HCT116 (cell line): Measurements from ENCODE around the gene OBP2B. TPM values are rescaled to one million over a fixed set of nuclear protein-coding genes. Genes with fewer than 3 reads are reported as not detected.

ENCODE experiments used
- ATAC-seq: fragments of 200-7000 bp; cut with Tn5 transposase; 2 replicates; pipeline ENCODE4 v1.9.1; 2020; ENCODE audit warnings: mild to moderate bottlenecking, moderate library complexity
- BruUV-seq: library from RNA; stranded (reverse); fragments of 400-500 nt; replicated peaks from 2 replicates; lab custom pipeline; 2021; lab: Mats Ljungman, UMichigan
- CTCF ChIA-PET: fragments of 300-600 bp; sonication (Branson Sonifier 250); formaldehyde crosslinking; loops from one replicate; lab custom pipeline; 2021; ENCODE audit warnings: antibody characterized with exemption; lab: Charles Lee
- POLR2A ChIA-PET: fragments of 300-600, 350-600 bp; sonication (Branson Sonifier 250); formaldehyde crosslinking; loops from one replicate; lab custom pipeline; 2021; ENCODE audit warnings: antibody characterized with exemption; lab: Charles Lee
- RAD21 ChIA-PET, 2 experiments: fragments of 300-600 bp; sonication (Branson Sonifier 250); formaldehyde crosslinking; loops; one replicate each; lab custom pipeline; 2023; ENCODE audit warnings: low total read pairs in 2 of 2; ENCODE audit not compliant: uncharacterized antibody in 2 of 2, unreplicated experiment in 2 of 2, low non-redundant PET in 1 of 2; lab: Charles Lee
- DNase-seq: peaks from one replicate; pipeline ENCODE4 v3.0.0-alpha.2; 2010; ENCODE audit warnings: low read depth, low spot score
- H2AFZ ChIP-seq: fragments of 200-600 bp; shearing (Covaris generic), sonication (generic); 2 replicates; pipeline ENCODE4 v1.6.1; 2017; ENCODE audit warnings: low read depth, mixed run types, mixed read lengths, antibody characterized with exemption, low read length; ENCODE audit not compliant: poor library complexity, severe bottlenecking
- H3K27ac ChIP-seq: 2 replicates; pipeline ENCODE4 v1.5.1; 2012; ENCODE audit warnings: low read depth, low read length
- H3K27me3 ChIP-seq: fragments of 200-600 bp; sonication (generic); 2 replicates; pipeline ENCODE4 v1.6.1; 2016; ENCODE audit warnings: mixed run types, low read length, mixed read lengths; ENCODE audit not compliant: insufficient read depth
- H3K36me3 ChIP-seq, 2 experiments: fragments of 200-500 bp in 1 of 2; fragments of 200-600 bp in 1 of 2; sonication (Bioruptor generic) in 1 of 2; sonication (generic) in 1 of 2; 2 replicates each; pipeline versions ENCODE4 v1.5.1 to v1.6.1; 2014 to 2016; ENCODE audit warnings: low read length in 2 of 2, inconsistent platforms in 1 of 2, mixed read lengths in 1 of 2, mixed run types in 1 of 2; ENCODE audit not compliant: insufficient read depth in 2 of 2, control insufficient read depth in 1 of 2
- H3K4me1 ChIP-seq, 2 experiments: fragments of 200-600 bp in 1 of 2; sonication (generic) in 1 of 2; 2 replicates each; pipeline versions ENCODE4 v1.5.1 to v1.6.1; 2012 to 2017; ENCODE audit warnings: low read length in 2 of 2, inconsistent platforms in 1 of 2, mild to moderate bottlenecking in 1 of 2, mixed read lengths in 1 of 2, mixed run types in 1 of 2, moderate library complexity in 1 of 2; ENCODE audit not compliant: insufficient read depth in 2 of 2, control insufficient read depth in 1 of 2
- H3K4me2 ChIP-seq: fragments of 200-600 bp; sonication (generic); 2 replicates; pipeline ENCODE4 v1.6.1; 2017; ENCODE audit warnings: mixed run types, low read length, mixed read lengths
- H3K4me3 ChIP-seq, 2 experiments: fragments of 200-600 bp in 1 of 2; sonication (generic) in 1 of 2; replicated peaks in 1 of 2; 2 replicates each; pipeline ENCODE4 v1.5.1; 2011 to 2016; ENCODE audit warnings: low read length in 2 of 2, control low read depth in 1 of 2, low read depth in 1 of 2, mild to moderate bottlenecking in 1 of 2, mixed read lengths in 1 of 2, mixed run types in 1 of 2
- H3K79me2 ChIP-seq: fragments of 200-600 bp; sonication (generic); 2 replicates; pipeline ENCODE4 v1.6.1; 2017; ENCODE audit warnings: mild to moderate bottlenecking, mixed run types, low read length, moderate library complexity, mixed read lengths; ENCODE audit not compliant: insufficient read depth
- H3K9ac ChIP-seq: fragments of 200-600 bp; sonication (generic); 2 replicates; pipeline ENCODE4 v1.6.1; 2016; ENCODE audit warnings: low read length, mixed read lengths
- H3K9me2 ChIP-seq: fragments of 200-600 bp; sonication (generic), shearing (Covaris generic); 2 replicates; pipeline ENCODE4 v1.6.1; 2017; ENCODE audit warnings: mixed run types, mild to moderate bottlenecking, moderate library complexity; ENCODE audit not compliant: insufficient read depth
- H3K9me3 ChIP-seq, 2 experiments: fragments of 200-500 bp in 1 of 2; fragments of 200-600 bp in 1 of 2; sonication (Bioruptor generic) in 1 of 2; sonication (generic) in 1 of 2; 2 replicates each; pipeline ENCODE4 v1.6.1; 2014 to 2017; ENCODE audit warnings: low read length in 2 of 2, mixed read lengths in 2 of 2, inconsistent platforms in 1 of 2, low read depth in 1 of 2, mild to moderate bottlenecking in 1 of 2, mixed run types in 1 of 2, moderate library complexity in 1 of 2; ENCODE audit not compliant: control insufficient read depth in 1 of 2, insufficient read depth in 1 of 2
- H4K20me1 ChIP-seq: fragments of 200-600 bp; sonication (generic), shearing (Covaris generic); 2 replicates; pipeline ENCODE4 v1.6.1; 2017; ENCODE audit warnings: mixed run types, mild to moderate bottlenecking, moderate library complexity; ENCODE audit not compliant: insufficient read depth
- CBX3 ChIP-seq: IDR thresholded peaks from 2 replicates; pipeline ENCODE4 v1.6.1; 2012; ENCODE audit warnings: low read depth
- CEBPB ChIP-seq: IDR thresholded peaks from 2 replicates; pipeline ENCODE4 v1.6.1; 2012; ENCODE audit warnings: low read depth
- CTCF ChIP-seq, 3 experiments: fragments of 200-600 bp in 1 of 3; sonication (generic) in 1 of 3; IDR thresholded peaks in 2 of 3; conservative IDR thresholded peaks in 1 of 3; 2 replicates each; pipeline ENCODE4 v1.5.1; 2012 to 2017; ENCODE audit warnings: low read depth in 2 of 3, low read length in 2 of 3, antibody characterized with exemption in 1 of 3, borderline replicate concordance in 1 of 3, control low read depth in 1 of 3, mild to moderate bottlenecking in 1 of 3, mixed read lengths in 1 of 3, mixed run types in 1 of 3, moderate library complexity in 1 of 3; ENCODE audit not compliant: insufficient read depth in 1 of 3
- EZH2 ChIP-seq: fragments of 200-600 bp; sonication (generic); IDR thresholded peaks from 2 replicates; pipeline ENCODE4 v1.6.1; 2017; ENCODE audit warnings: antibody characterized with exemption, mixed run types
- EZH2phosphoT487 ChIP-seq: fragments of 200-600 bp; IDR thresholded peaks from 2 replicates; pipeline ENCODE4 v1.6.1; 2018; ENCODE audit warnings: antibody characterized with exemption, borderline replicate concordance
- JUND ChIP-seq: IDR thresholded peaks from 2 replicates; pipeline ENCODE4 v1.6.1; 2012
- MAX ChIP-seq: IDR thresholded peaks from 2 replicates; pipeline ENCODE4 v1.6.1; 2012
- POLR2AphosphoS5 ChIP-seq: IDR thresholded peaks from 2 replicates; pipeline ENCODE4 v1.6.1; 2011; ENCODE audit warnings: mild to moderate bottlenecking, low read depth, low read length, moderate library complexity
- REST ChIP-seq: IDR thresholded peaks from 2 replicates; pipeline ENCODE4 v1.6.1; 2012; ENCODE audit warnings: low read depth
- SIN3A ChIP-seq: IDR thresholded peaks from 2 replicates; pipeline ENCODE4 v1.6.1; 2012; ENCODE audit warnings: low read depth
- TCF7L2 ChIP-seq: IDR thresholded peaks from 2 replicates; pipeline ENCODE4 v1.7.0; 2011; ENCODE audit warnings: borderline replicate concordance, inconsistent platforms; ENCODE audit not compliant: insufficient read depth, insufficient read length; ENCODE audit errors: extremely low read depth
- ZFX ChIP-seq: fragments of 450-650 bp; IDR thresholded peaks from 2 replicates; pipeline ENCODE4 v1.6.1; 2017
- ZNF274 ChIP-seq: fragments of 200-500 bp; sonication (Bioruptor generic); IDR thresholded peaks from 2 replicates; pipeline ENCODE4 v1.6.1; 2014; ENCODE audit warnings: mild to moderate bottlenecking, low read depth, low read length, inconsistent platforms
- intact Hi-C: fragments of 100-400 bp; cut with micrococcal nuclease; formaldehyde crosslinking; loops from 2 replicates; pipeline ENCODE4 v1.10.0; 2022
- total RNA-seq: library from RNA; stranded (reverse); gene quantifications from one replicate; pipeline ENCODE4 v1.2.1, GENCODE V29; 2021; ENCODE audit not compliant: unreplicated experiment

OBP2B gene
- total RNA-seq, 1 experiment from 2014 or later = not detected

GRCh38 chr9:133163504-133164172 lies 45.4 kb downstream of the OBP2B start, which contains the start of gene GBGT1:
GBGT1 (minus strand) TSS chr9:133163914; CDS start chr9:133162412, 1,502 bp downstream.
- no TSS peak for BruUV-seq
- Histone ChIP-seq H3K4me1 (0 out of 4 replicates have a peak, but pooled peaks cover 0 to 3% of the 10 kb centered on the region in 2 experiments), H3K4me2 (no peak within 1 kb of the TSS), H3K9me3 (no peaks in the 10 kb centered on the region), H3K27me3 (no peaks in the 10 kb centered on the region), H3K9me2 (no peaks in the 10 kb centered on the region), H2AFZ (no peak within 1 kb of the TSS), H3K27ac (no peak within 1 kb of the TSS), H3K36me3 (no peaks in the 10 kb centered on the region), H3K9ac (no peak within 1 kb of the TSS), H3K4me3 (no peak within 1 kb of the TSS), H4K20me1 (no peaks in the 10 kb centered on the region), H3K79me2 (no peaks in the 10 kb centered on the region)
- ATAC-seq = no peak
- ChIA-PET RAD21 (no interaction called here), CTCF (no interaction called here), POLR2A (no interaction called here)
- TF ChIP-seq ZFX (no peak), SIN3A (no peak), EZH2 (no peak), CEBPB (no peak)
- intact Hi-C loops = no loop called here
- no peak for DNase-seq

- no TSS peak for BruUV-seq
- Histone ChIP-seq H3K4me2 (no peak overlapping the region), H3K9me3 (no peaks in the 10 kb centered on the region), H3K79me2 (no peaks in the 10 kb centered on the region), H3K9me2 (no peaks in the 10 kb centered on the region), H3K27me3 (no peaks in the 10 kb centered on the region), H3K9ac (no peak overlapping the region), H3K36me3 (no peaks in the 10 kb centered on the region), H3K4me3 (no peak overlapping the region), H4K20me1 (no peaks in the 10 kb centered on the region), H2AFZ (no peak overlapping the region), H3K27ac (no peak overlapping the region), H3K4me1 (0 out of 4 replicates have a peak, but pooled peaks cover 0 to 3% of the 10 kb centered on the region in 2 experiments)
- ATAC-seq = no peak
- POLR2A ChIA-PET = no interaction called here
- no peak for DNase-seq
- CTCF ChIA-PET = no interaction called here
- intact Hi-C loops = no loop called here
- RAD21 ChIA-PET = no interaction called here
- TF ChIP-seq CTCF (IDR thresholded peaks at IDR 0.05 in 2 of 3, conservative IDR thresholded peaks at IDR 0.05 in 1 of 3; ENCODE audit: borderline replicate concordance in 1 of 3, insufficient read depth in 1 of 3, low read depth in 2 of 3, low read length in 2 of 3) (no peak), TCF7L2 (no peak), REST (no peak), EZH2phosphoT487 (no peak), JUND (no peak), MAX (no peak), EZH2 (no peak), CBX3 (no peak), POLR2AphosphoS5 (no peak), ZNF274 (no peak)
Observed at GRCh38 chr9:133162861-133163503, 46.1 kb downstream of the OBP2B start.
